Natural killer cell (primary cell): ENCODE data around the gene PSMB10. TPM values are rescaled to one million over a fixed set of nuclear protein-coding genes. Genes with fewer than 3 reads are reported as not detected.

Experiments
- ATAC-seq, 3 donors: fragments of 150-1000 bp in 2 of 3; fragments of 200-7000 bp in 1 of 3; cut with Tn5 transposase; 1 replicate in 1 of 3; 2 replicates in 2 of 3; pipeline ENCODE4 v1.10.0; 2021; ENCODE audit warnings: mild to moderate bottlenecking in 2 of 3, moderate library complexity in 2 of 3
- DNase-seq, 2 donors: peaks; one replicate each; pipeline versions ENCODE4 v3.0.0 to v3.0.0-alpha.2; 2013 to 2021; ENCODE audit warnings: mixed read lengths in 1 of 2
- H3K27ac ChIP-seq: one replicate; pipeline ENCODE4 v1.5.1; 2013; ENCODE audit warnings: mild to moderate bottlenecking, low read length
- H3K27me3 ChIP-seq: one replicate; pipeline ENCODE4 v1.6.1; 2013; ENCODE audit warnings: low read length; ENCODE audit not compliant: control insufficient read depth, insufficient read depth
- H3K36me3 ChIP-seq: one replicate; pipeline ENCODE4 v1.6.1; 2013; ENCODE audit warnings: low read length; ENCODE audit not compliant: control insufficient read depth, insufficient read depth
- H3K4me1 ChIP-seq: one replicate; pipeline ENCODE4 v1.6.1; 2013; ENCODE audit warnings: low read length; ENCODE audit not compliant: control insufficient read depth, insufficient read depth
- H3K4me3 ChIP-seq: one replicate; pipeline ENCODE4 v1.5.1; 2013; ENCODE audit warnings: low read length
- H3K9me3 ChIP-seq: one replicate; pipeline ENCODE4 v1.6.1; 2013; ENCODE audit warnings: low read length; ENCODE audit not compliant: control insufficient read depth, insufficient read depth
- H3K27ac Mint-ChIP-seq, 2 donors: one replicate each; pipeline ENCODE4 v1.8.0; 2022; ENCODE audit warnings: mild to moderate bottlenecking in 2 of 2, mixed read lengths in 2 of 2, moderate library complexity in 1 of 2
- H3K27me3 Mint-ChIP-seq, 2 donors: one replicate each; pipeline ENCODE4 v1.8.0; 2022; ENCODE audit warnings: low read depth in 2 of 2, mixed read lengths in 2 of 2
- H3K36me3 Mint-ChIP-seq: one replicate; pipeline ENCODE4 v1.8.0; 2022; ENCODE audit warnings: mixed read lengths
- H3K4me1 Mint-ChIP-seq, 2 donors: one replicate each; pipeline ENCODE4 v1.8.0; 2022; ENCODE audit warnings: mixed read lengths in 2 of 2
- H3K4me3 Mint-ChIP-seq: one replicate; pipeline ENCODE4 v1.8.0; 2022; ENCODE audit warnings: mild to moderate bottlenecking, moderate library complexity, mixed read lengths
- H3K9me3 Mint-ChIP-seq, 2 donors: one replicate each; pipeline ENCODE4 v1.8.0; 2022; ENCODE audit warnings: mixed read lengths in 2 of 2
- CTCF ChIP-seq: fragments of 200-600 bp; IDR thresholded peaks from one replicate; pipeline ENCODE4 v1.8.0; 2022; ENCODE audit warnings: antibody characterized with exemption
- WGBS: methylation state at CpG from one replicate; pipeline ENCODE4 v1.1.7; 2013; ENCODE audit warnings: missing lambda C conversion rate; ENCODE audit not compliant: insufficient coverage; 5-methylcytosine and 5-hydroxymethylcytosine counted together
- intact Hi-C: fragments of 100-400 bp; cut with micrococcal nuclease; formaldehyde crosslinking; loops from one replicate; pipeline ENCODE4 v1.14.2; 2022
- total RNA-seq, 4 donors: library from RNA; stranded (reverse); fragments of 120-200 nt in 1 of 4; gene quantifications; one replicate each; pipeline versions ENCODE4 v1.2.3 to v1.2.4, GENCODE V29; 2013 to 2022

PSMB10 gene
- total RNA-seq, 3 donors from 2014 or later (not counting 1 experiment from before 2014, with no cell fraction given) = 237 to 247 (median 243) TPM

GRCh38 chr16:67968400-67969253 lies 32.0 kb upstream of the PSMB10 start, which contains the start of gene SLC12A4:
Gene SLC12A4, minus strand, starts transcription at chr16:67968637. Its CDS starts 84 bp downstream, at chr16:67968553.
- ATAC-seq = peak; percentile 90 to 95 (median 91)
- under 1% methylated on average over 78 of the region's 78 CpGs for WGBS

GRCh38 chr16:67967958-67968399 lies 31.3 kb upstream of the PSMB10 start:
- peaks cover 19 to 23% of the 10 kb centered on the region in 2 donors for H3K4me1 Mint-ChIP-seq
- peaks cover 27% of the 10 kb centered on the region for H3K4me1 ChIP-seq
- H3K36me3 ChIP-seq = peaks cover 2% of the 10 kb centered on the region
- H3K4me3 ChIP-seq = peak overlapping the region; percentile 80
- H3K4me3 Mint-ChIP-seq = peak overlapping the region; percentile 96
- H3K27ac ChIP-seq = no peak overlapping the region
- ATAC-seq (peak; percentile 11 to 16 (median 13)), DNase-seq (peak; percentile 37 to 54)
- intact Hi-C loops = loop anchor here (2.0 kb wide), 2 partner anchors 17 to 33 kb away; no protein-coding TSS in a partner anchor
- H3K9me3 ChIP-seq = no peaks in the 10 kb centered on the region
- no peak for TF ChIP-seq CTCF
- no peaks in the 10 kb centered on the region for H3K9me3 Mint-ChIP-seq
- no peaks in the 10 kb centered on the region for H3K27me3 Mint-ChIP-seq
- H3K27ac Mint-ChIP-seq = peak overlapping the region; percentile 73 to 89
- no peaks in the 10 kb centered on the region for H3K27me3 ChIP-seq
- H3K36me3 Mint-ChIP-seq = no peaks in the 10 kb centered on the region
- under 1% methylated on average over 45 of the region's 45 CpGs for WGBS

More at GRCh38 chr16:67968400-67969253, 32.0 kb upstream of the PSMB10 start, which contains the start of gene SLC12A4:
- Histone ChIP-seq H3K4me3 (peak within 1 kb of the TSS; percentile 80), H3K36me3 (no peaks in the 10 kb centered on the region), H3K27ac (peak within 1 kb of the TSS; percentile 68), H3K9me3 (no peaks in the 10 kb centered on the region), H3K4me1 (peaks cover 27% of the 10 kb centered on the region), H3K27me3 (no peaks in the 10 kb centered on the region)
- peaks cover 17 to 22% of the 10 kb centered on the region in 2 donors for H3K4me1 Mint-ChIP-seq
- intact Hi-C loops = loop anchor here (2.0 kb wide), 2 partner anchors 16 to 34 kb away; no protein-coding TSS in a partner anchor
- no peaks in the 10 kb centered on the region for H3K36me3 Mint-ChIP-seq
- peak within 1 kb of the TSS; percentile 96 for H3K4me3 Mint-ChIP-seq
- no peaks in the 10 kb centered on the region for H3K9me3 Mint-ChIP-seq
- H3K27ac Mint-ChIP-seq = peak within 1 kb of the TSS; percentile 77 to 89
- DNase-seq = peak; percentile 86 to 91
- H3K27me3 Mint-ChIP-seq = no peaks in the 10 kb centered on the region
- no peak for TF ChIP-seq CTCF

GRCh38 chr16:67967183-67967957 lies 30.7 kb upstream of the PSMB10 start:
- intact Hi-C loops = no loop called here
- ATAC-seq = peak in 2 of 3 donors; percentile 9 to 15
- peaks cover 4% of the 10 kb centered on the region for H3K36me3 ChIP-seq
- H3K4me1 Mint-ChIP-seq = peaks cover 22 to 27% of the 10 kb centered on the region in 2 donors
- peaks cover 27% of the 10 kb centered on the region for H3K4me1 ChIP-seq
- no peaks in the 10 kb centered on the region for H3K36me3 Mint-ChIP-seq
- TF ChIP-seq CTCF = no peak
- peak overlapping the region; percentile 80 for H3K4me3 ChIP-seq
- DNase-seq = peak in 1 of 2 donors; percentile 51
- no peaks in the 10 kb centered on the region for H3K27me3 Mint-ChIP-seq
- 14% methylated on average over 18 of the region's 18 CpGs for WGBS
- H3K9me3 ChIP-seq = no peaks in the 10 kb centered on the region
- H3K9me3 Mint-ChIP-seq = no peaks in the 10 kb centered on the region
- no peak overlapping the region for H3K27ac ChIP-seq
- peak overlapping the region; percentile 96 for H3K4me3 Mint-ChIP-seq
- H3K27ac Mint-ChIP-seq = peak overlapping the region; percentile 73 to 89
- no peaks in the 10 kb centered on the region for H3K27me3 ChIP-seq
